Kidney (tissue), 14 donors: ENCODE results near the gene ARHGEF10L. TPM values are rescaled to one million over a fixed set of nuclear protein-coding genes. Genes with fewer than 3 reads are reported as not detected.

Experiments
- DNase-seq, 5 donors: peaks; one replicate each; pipeline ENCODE4 v3.0.0-alpha.2; 2013 to 2020
- FAIRE-seq: peaks from 2 replicates; lab custom pipeline; 2012; peaks lifted over from hg19 to GRCh38; lab: Jason Lieb, UNC
- H3K27ac ChIP-seq, 2 donors: one replicate each; pipeline ENCODE4 v1.7.0; 2013; ENCODE audit warnings: low read depth in 2 of 2, low read length in 2 of 2, inconsistent platforms in 1 of 2
- H3K27me3 ChIP-seq: one replicate; pipeline ENCODE4 v1.7.1; 2013; ENCODE audit warnings: low read length, inconsistent platforms; ENCODE audit not compliant: control insufficient read depth, insufficient read depth
- H3K36me3 ChIP-seq, 3 donors: one replicate each; pipeline versions ENCODE4 v1.7.0 to v1.7.1; 2013; ENCODE audit warnings: low read length in 3 of 3, control low read depth in 1 of 3, inconsistent platforms in 1 of 3; ENCODE audit not compliant: insufficient read depth in 3 of 3, control insufficient read depth in 2 of 3
- H3K4me1 ChIP-seq, 3 donors: one replicate each; pipeline versions ENCODE4 v1.7.0 to v1.7.1; 2013; ENCODE audit warnings: low read length in 3 of 3, inconsistent platforms in 1 of 3, low read depth in 1 of 3; ENCODE audit not compliant: control insufficient read depth in 2 of 3, insufficient read depth in 2 of 3
- H3K4me3 ChIP-seq, 3 donors: one replicate each; pipeline versions ENCODE4 v1.7.0 to v1.8.1; 2013; ENCODE audit warnings: low read length in 3 of 3, control low read depth in 1 of 3, inconsistent platforms in 1 of 3
- H3K9ac ChIP-seq, 3 donors: one replicate each; pipeline versions ENCODE4 v1.7.0 to v1.7.1; 2013; ENCODE audit warnings: low read length in 3 of 3, control low read depth in 1 of 3, inconsistent platforms in 1 of 3
- H3K9me3 ChIP-seq, 3 donors: one replicate each; pipeline versions ENCODE4 v1.7.0 to v1.7.1; 2013; ENCODE audit warnings: low read length in 3 of 3, control low read depth in 1 of 3, inconsistent platforms in 1 of 3; ENCODE audit not compliant: control insufficient read depth in 2 of 3, insufficient read depth in 1 of 3
- intact Hi-C: fragments of 100-400 bp; cut with DNase I; formaldehyde crosslinking; loops from one replicate; pipeline ENCODE4 v1.11.1; 2022
- polyA plus RNA-seq: library from polyadenylated mRNA; stranded (reverse); fragments of 350-450 nt; fragmentation: Illumina TruSeq; extraction: RNeasy Lipid Tissue Mini Kit (QIAGEN cat#74804); gene quantifications from one replicate; pipeline ENCODE4 v1.2.3, GENCODE V29; 2014; ENCODE audit warnings: low read depth, low replicate concordance; ENCODE audit not compliant: insufficient read depth
- total RNA-seq: library from RNA; stranded (reverse); fragmentation: NEBNext Ultra II Directional; extraction: Animal tissue kit (Norgen Biotek cat#: 25700); gene quantifications from one replicate; pipeline ENCODE4 v1.2.1, GENCODE V29; 2021
- TF ChIP-seq, protein P1 (sequence below): IDR thresholded peaks from 3 replicates; pipeline ENCODE4 v1.5.1; 2012; ENCODE audit warnings: mild to moderate bottlenecking, moderate library complexity, borderline replicate concordance; ENCODE audit not compliant: insufficient read depth; ENCODE audit errors: extremely low read depth
- donor health status: control.
- donor health status: control.
- donor health status: control.
- donor health status: control.
- donor health status: control.
- donor health status: DM: yes; HTN: yes; CAD: no.
- donor health status: Normal renal cell carcinoma (clear cell type).

The ARHGEF10L gene
- total and polyA plus RNA-seq, 2 donors from 2014 or later: 40.8 to 91.9 TPM

DNA sequence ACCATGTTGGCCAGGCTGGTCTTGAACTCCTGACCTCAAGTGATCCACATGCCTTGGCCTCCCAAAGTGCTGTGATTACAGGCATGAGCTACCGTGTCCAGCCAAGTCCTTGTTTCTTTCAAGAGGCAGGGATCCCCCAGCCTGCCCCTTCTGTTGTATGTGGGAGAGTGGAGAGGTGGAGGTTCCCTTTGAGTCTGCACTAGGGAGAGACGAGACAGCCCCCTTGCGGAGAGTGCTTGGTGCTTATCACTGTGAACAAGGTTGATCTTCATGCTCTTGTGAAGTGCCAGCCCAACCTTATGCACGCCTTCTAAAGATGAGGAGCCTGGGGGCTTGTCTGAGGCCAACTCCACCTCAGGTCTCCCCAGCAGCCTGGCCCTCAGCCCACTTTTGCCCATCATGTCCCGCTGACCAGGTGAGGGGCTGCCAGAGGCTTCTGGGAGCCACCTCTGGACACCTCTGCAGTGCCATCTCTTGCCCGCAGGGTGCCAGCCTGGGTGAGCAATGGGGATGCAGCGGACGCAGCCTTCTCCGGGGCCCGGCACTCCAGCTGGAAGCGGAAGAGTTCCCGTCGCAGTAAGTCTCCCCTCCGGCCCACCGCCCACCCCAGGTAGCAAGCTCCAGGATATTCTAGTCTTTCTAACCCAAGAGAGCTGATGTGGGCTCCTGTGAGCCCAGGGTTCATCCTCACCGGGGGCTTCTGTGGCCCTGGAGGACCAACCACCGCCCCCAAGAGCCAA, 62.3 kb downstream of the ARHGEF10L start:
- intact Hi-C loops: no loop called here
- no peak for FAIRE-seq
- TF ChIP-seq, protein P1, sequence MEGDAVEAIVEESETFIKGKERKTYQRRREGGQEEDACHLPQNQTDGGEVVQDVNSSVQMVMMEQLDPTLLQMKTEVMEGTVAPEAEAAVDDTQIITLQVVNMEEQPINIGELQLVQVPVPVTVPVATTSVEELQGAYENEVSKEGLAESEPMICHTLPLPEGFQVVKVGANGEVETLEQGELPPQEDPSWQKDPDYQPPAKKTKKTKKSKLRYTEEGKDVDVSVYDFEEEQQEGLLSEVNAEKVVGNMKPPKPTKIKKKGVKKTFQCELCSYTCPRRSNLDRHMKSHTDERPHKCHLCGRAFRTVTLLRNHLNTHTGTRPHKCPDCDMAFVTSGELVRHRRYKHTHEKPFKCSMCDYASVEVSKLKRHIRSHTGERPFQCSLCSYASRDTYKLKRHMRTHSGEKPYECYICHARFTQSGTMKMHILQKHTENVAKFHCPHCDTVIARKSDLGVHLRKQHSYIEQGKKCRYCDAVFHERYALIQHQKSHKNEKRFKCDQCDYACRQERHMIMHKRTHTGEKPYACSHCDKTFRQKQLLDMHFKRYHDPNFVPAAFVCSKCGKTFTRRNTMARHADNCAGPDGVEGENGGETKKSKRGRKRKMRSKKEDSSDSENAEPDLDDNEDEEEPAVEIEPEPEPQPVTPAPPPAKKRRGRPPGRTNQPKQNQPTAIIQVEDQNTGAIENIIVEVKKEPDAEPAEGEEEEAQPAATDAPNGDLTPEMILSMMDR: no peak
- H3K4me3 ChIP-seq: no peak overlapping the region
- H3K36me3 ChIP-seq: peaks cover 0 to 9% (median 0%) of the 10 kb centered on the region in 3 donors
- H3K9ac ChIP-seq: no peak overlapping the region
- peak overlapping the region in 1 of 2 donors; percentile 10 for H3K27ac ChIP-seq
- no peak for DNase-seq
- H3K27me3 ChIP-seq: no peaks in the 10 kb centered on the region
- peaks cover 0 to 36% (median 29%) of the 10 kb centered on the region in 3 donors for H3K4me1 ChIP-seq
- no peaks in the 10 kb centered on the region for H3K9me3 ChIP-seq

DNA sequence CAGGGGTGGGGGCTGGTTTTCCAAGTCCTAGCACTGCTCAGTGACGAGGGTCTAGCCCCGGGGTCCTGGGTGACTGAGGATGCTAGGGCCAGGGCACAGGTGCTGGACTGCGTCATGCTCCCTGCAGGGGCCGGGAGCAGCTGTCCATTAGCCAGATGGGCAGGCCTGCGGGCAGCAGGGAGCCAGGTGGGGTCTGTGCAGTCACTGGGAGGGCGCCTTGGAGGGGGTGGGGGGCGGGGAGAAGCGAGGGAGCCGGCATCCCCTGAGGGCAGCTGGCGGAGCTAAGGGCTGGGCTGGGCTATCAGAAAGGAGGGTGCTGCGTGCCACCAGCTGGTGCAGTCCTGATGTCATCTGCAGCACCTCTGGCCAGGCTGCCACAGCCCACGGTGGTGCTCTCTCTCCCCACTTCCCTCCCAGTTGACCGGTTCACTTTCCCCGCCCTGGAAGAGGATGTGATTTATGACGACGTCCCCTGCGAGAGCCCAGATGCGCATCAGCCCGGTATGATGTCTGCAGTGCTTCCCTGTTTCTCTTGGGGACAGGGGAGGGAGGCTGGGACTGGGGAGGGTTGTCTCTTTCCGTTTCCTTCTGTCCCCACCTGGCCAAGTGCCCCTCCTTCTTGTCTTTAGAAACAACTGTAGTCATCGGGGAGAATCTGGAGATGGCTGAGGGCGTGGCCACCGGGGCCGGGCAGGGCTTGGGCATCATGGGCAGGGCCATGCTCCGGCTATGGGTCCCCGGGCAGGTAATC, 63.8 kb downstream of the ARHGEF10L start:
- Histone ChIP-seq H3K9me3 (no peaks in the 10 kb centered on the region), H3K4me1 (peaks cover 0 to 31% (median 22%) of the 10 kb centered on the region in 3 donors), H3K9ac (no peak overlapping the region), H3K4me3 (no peak overlapping the region), H3K27me3 (no peaks in the 10 kb centered on the region), H3K27ac (no peak overlapping the region), H3K36me3 (peaks cover 0 to 14% (median 3%) of the 10 kb centered on the region in 3 donors)
- DNase-seq: peak in 3 of 5 donors; percentile 51 to 79 (median 66)
- TF ChIP-seq, protein P1: no peak
- intact Hi-C loops: no loop called here
- FAIRE-seq: no peak

DNA sequence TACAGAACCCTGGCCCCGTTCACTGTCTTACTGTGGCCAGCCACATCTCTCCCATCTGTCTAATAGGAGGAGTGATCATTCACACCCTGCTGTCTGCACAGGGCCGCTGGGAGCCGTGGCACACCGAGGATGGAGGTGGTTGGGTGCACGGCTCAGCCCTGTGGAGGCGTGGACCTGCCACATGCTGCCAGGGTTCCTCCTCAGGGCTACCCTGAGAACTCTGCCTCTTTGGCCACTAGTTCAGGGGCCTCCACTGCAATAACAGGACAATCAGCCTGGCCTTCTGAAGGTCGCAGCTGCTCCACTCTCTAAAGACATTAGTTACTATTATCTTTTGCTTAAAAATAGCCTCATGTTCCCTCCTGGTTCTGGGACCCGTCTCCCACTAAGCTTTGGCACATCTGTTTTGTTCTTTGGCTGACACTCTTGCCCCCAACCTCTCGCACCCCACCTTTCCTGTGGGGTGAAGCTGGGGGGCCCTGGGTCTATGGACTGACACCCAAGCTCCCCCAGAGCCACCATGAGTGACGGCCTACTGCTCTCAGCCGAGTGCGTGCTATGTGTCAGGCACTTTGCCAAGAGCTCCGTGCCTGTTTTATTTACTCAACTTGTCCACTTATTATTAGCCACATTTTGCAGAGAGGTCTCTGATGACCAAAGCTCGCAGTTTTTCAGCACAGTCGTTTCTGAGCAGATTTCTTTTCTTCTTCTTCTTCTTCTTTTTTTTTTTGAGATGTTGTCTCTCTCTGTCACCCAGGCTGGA, 66.3 kb downstream of the ARHGEF10L start:
- peaks cover 0 to 13% (median 11%) of the 10 kb centered on the region in 3 donors for H3K4me1 ChIP-seq
- TF ChIP-seq, protein P1: no peak
- peak overlapping the region in 1 of 2 donors; percentile 16 for H3K27ac ChIP-seq
- no peak overlapping the region for H3K4me3 ChIP-seq
- no peak overlapping the region for H3K9ac ChIP-seq
- FAIRE-seq: no peak
- intact Hi-C loops: no loop called here
- peak in 1 of 5 donors; percentile 68 for DNase-seq
- H3K27me3 ChIP-seq: no peaks in the 10 kb centered on the region
- no peaks in the 10 kb centered on the region for H3K9me3 ChIP-seq
- peaks cover 0 to 17% (median 7%) of the 10 kb centered on the region in 3 donors for H3K36me3 ChIP-seq
